PC-3 (cell line): ENCODE measurements around the gene NPEPL1. TPM values are rescaled to one million over a fixed set of nuclear protein-coding genes. Genes with fewer than 3 reads are reported as not detected.

ENCODE experiments used
- ATAC-seq: fragments of 200-7000 bp; cut with Tn5 transposase; 2 replicates; pipeline ENCODE4 v1.9.1; 2020; ENCODE audit warnings: mild to moderate bottlenecking, moderate library complexity
- BruUV-seq: library from RNA; stranded (reverse); fragments of 400-500 nt; replicated peaks from 2 replicates; lab custom pipeline; 2021; lab: Mats Ljungman, UMichigan
- CTCF ChIA-PET: fragments of 300-600 bp; sonication (Branson Sonifier 250); formaldehyde crosslinking; loops from one replicate; lab custom pipeline; 2022; ENCODE audit warnings: antibody characterized with exemption; lab: Charles Lee
- POLR2A ChIA-PET: fragments of 300-600 bp; sonication (Branson Sonifier 250); formaldehyde crosslinking; loops from one replicate; lab custom pipeline; 2022; ENCODE audit warnings: antibody characterized with exemption; ENCODE audit not compliant: unreplicated experiment; lab: Charles Lee
- DNase-seq: peaks from one replicate; pipeline ENCODE4 v3.0.0-alpha.2; 2015
- H2AFZ ChIP-seq: fragments of 300-600 bp; sonication (generic); 2 replicates; pipeline ENCODE4 v1.6.0; 2016; ENCODE audit warnings: antibody characterized with exemption, low read length
- H3F3A ChIP-seq: fragments of 300-600 bp; sonication (generic); one replicate; pipeline ENCODE4 v1.6.0; 2017; ENCODE audit warnings: antibody characterized with exemption, low read length, control low read depth, mild to moderate bottlenecking; ENCODE audit not compliant: unreplicated experiment
- H3K27ac ChIP-seq: fragments of 300-600 bp; sonication (generic); 2 replicates; pipeline ENCODE4 v1.5.1; 2016; ENCODE audit warnings: mild to moderate bottlenecking, low read length
- H3K27me3 ChIP-seq: fragments of 300-600 bp; sonication (generic); 2 replicates; pipeline ENCODE4 v1.6.1; 2016; ENCODE audit warnings: low read length, mixed read lengths
- H3K36me3 ChIP-seq: fragments of 300-600 bp; sonication (generic); 2 replicates; pipeline ENCODE4 v1.6.1; 2016; ENCODE audit warnings: low read depth, mixed run types, low read length, mixed read lengths
- H3K4me1 ChIP-seq: fragments of 300-600 bp; sonication (generic); 2 replicates; pipeline ENCODE4 v1.5.1; 2016; ENCODE audit warnings: low read length; ENCODE audit not compliant: insufficient read depth
- H3K4me2 ChIP-seq: fragments of 300-600 bp; sonication (generic); 2 replicates; pipeline ENCODE4 v1.6.0; 2016; ENCODE audit warnings: low read length
- H3K4me3 ChIP-seq: fragments of 300-600 bp; sonication (generic); 2 replicates; pipeline ENCODE4 v1.5.1; 2016; ENCODE audit warnings: mild to moderate bottlenecking, low read length, mixed read lengths
- H3K79me2 ChIP-seq: fragments of 300-600 bp; sonication (generic); 2 replicates; pipeline ENCODE4 v1.6.1; 2017; ENCODE audit warnings: low read length, mixed read lengths
- H3K9ac ChIP-seq: fragments of 300-600 bp; sonication (generic); 2 replicates; pipeline ENCODE4 v1.6.0; 2016; ENCODE audit warnings: mild to moderate bottlenecking, low read length
- H3K9me2 ChIP-seq: fragments of 300-600 bp; sonication (generic); replicated peaks from 2 replicates; pipeline ENCODE4 v1.6.1; 2016; ENCODE audit warnings: mixed run types, low read length, mixed read lengths
- H3K9me3 ChIP-seq: fragments of 300-600 bp; sonication (generic); 2 replicates; pipeline ENCODE4 v1.6.1; 2016; ENCODE audit warnings: low read length, mixed read lengths
- H4K20me1 ChIP-seq: fragments of 300-600 bp; sonication (generic); 2 replicates; pipeline ENCODE4 v1.6.1; 2016; ENCODE audit warnings: low read length, mixed read lengths
- EZH2 ChIP-seq: fragments of 300-600 bp; sonication (generic); IDR thresholded peaks from one replicate; pipeline ENCODE4 v1.6.1; 2017; ENCODE audit warnings: antibody characterized with exemption, mild to moderate bottlenecking, low read length; ENCODE audit not compliant: unreplicated experiment
- EZH2phosphoT487 ChIP-seq: fragments of 300-600 bp; sonication (generic); IDR thresholded peaks from 2 replicates; pipeline ENCODE4 v1.6.1; 2018; ENCODE audit warnings: mild to moderate bottlenecking, antibody characterized with exemption, low read length, borderline replicate concordance
- intact Hi-C: fragments of 100-400 bp; cut with micrococcal nuclease; formaldehyde crosslinking; loops from 2 replicates; pipeline ENCODE4 v1.9.0; 2023
- total RNA-seq: library from RNA; depleted of rRNA; stranded (reverse); fragments of >200 nt; gene quantifications from 2 replicates; pipeline ENCODE4 v1.2.3, GENCODE V29; 2014
- TF ChIP-seq, protein P1 (sequence below): fragments of 300-600 bp; sonication (generic); conservative IDR thresholded peaks from 2 replicates; pipeline ENCODE4 v1.5.1; 2017; ENCODE audit warnings: antibody characterized with exemption, low read depth, mild to moderate bottlenecking, low read length

NPEPL1 gene
- total RNA-seq, 1 experiment from 2014 or later: 49.7 TPM

DNA sequence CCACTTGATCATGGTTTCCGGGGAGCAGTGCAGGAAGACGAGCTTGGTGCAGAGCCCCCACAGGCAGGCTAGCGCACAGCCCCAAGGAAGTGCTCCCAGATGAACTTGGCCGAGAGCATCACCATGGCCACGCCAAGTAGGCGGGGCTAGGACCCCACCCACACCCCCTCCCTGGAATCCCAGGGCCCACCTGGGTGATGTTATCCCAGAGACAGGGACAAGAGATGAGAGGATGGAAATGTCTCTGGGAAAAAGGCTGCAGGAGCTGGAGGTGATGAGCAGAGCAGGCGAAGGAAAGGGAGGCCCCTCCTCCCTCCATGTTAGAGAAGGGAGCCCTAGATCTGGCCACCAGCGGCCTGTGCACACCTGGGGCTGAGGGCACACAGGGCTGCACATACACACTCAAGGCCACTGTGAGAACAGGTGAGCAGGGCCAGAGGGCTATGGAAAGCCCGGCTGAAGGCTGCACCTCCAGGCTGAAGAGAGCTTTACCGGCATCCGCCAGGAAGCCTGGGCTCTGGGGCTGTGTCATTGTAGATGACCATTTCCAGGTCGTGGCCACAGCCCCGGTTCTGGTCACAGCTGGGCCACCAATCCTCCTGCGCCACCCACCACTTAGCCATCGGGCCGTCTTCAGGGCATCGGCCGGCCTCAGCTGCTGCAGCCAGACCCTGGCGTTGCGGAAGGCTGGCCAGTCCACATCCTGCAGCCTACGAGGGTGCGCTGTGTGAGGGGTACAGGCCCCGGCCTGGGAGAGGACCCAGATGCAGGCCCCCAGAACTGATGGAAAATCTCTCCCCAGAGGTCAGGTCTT lies 24.9 kb downstream of the NPEPL1 start:
- TF ChIP-seq, protein P1, sequence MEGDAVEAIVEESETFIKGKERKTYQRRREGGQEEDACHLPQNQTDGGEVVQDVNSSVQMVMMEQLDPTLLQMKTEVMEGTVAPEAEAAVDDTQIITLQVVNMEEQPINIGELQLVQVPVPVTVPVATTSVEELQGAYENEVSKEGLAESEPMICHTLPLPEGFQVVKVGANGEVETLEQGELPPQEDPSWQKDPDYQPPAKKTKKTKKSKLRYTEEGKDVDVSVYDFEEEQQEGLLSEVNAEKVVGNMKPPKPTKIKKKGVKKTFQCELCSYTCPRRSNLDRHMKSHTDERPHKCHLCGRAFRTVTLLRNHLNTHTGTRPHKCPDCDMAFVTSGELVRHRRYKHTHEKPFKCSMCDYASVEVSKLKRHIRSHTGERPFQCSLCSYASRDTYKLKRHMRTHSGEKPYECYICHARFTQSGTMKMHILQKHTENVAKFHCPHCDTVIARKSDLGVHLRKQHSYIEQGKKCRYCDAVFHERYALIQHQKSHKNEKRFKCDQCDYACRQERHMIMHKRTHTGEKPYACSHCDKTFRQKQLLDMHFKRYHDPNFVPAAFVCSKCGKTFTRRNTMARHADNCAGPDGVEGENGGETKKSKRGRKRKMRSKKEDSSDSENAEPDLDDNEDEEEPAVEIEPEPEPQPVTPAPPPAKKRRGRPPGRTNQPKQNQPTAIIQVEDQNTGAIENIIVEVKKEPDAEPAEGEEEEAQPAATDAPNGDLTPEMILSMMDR: no peak
- no peak for TF ChIP-seq EZH2phosphoT487
- no peak for TF ChIP-seq EZH2
- H3K9me2 ChIP-seq: no peaks in the 10 kb centered on the region
- H3K9me3 ChIP-seq: no peaks in the 10 kb centered on the region
- no peak overlapping the region for H3K4me2 ChIP-seq
- no peak overlapping the region for H3K4me3 ChIP-seq
- POLR2A ChIA-PET: no interaction called here
- no peaks in the 10 kb centered on the region for H3K79me2 ChIP-seq
- DNase-seq (no peak), ATAC-seq (no peak)
- no TSS peak for BruUV-seq
- H4K20me1 ChIP-seq: no peaks in the 10 kb centered on the region
- H3K4me1 ChIP-seq: no peaks in the 10 kb centered on the region
- CTCF ChIA-PET: no interaction called here
- no peaks in the 10 kb centered on the region for H3K36me3 ChIP-seq
- peaks cover 24% of the 10 kb centered on the region for H3K27me3 ChIP-seq
- H2AFZ ChIP-seq: no peak overlapping the region
- H3K27ac ChIP-seq: no peak overlapping the region
- intact Hi-C loops: no loop called here
- H3F3A ChIP-seq: no peaks in the 10 kb centered on the region
- H3K9ac ChIP-seq: no peak overlapping the region

DNA sequence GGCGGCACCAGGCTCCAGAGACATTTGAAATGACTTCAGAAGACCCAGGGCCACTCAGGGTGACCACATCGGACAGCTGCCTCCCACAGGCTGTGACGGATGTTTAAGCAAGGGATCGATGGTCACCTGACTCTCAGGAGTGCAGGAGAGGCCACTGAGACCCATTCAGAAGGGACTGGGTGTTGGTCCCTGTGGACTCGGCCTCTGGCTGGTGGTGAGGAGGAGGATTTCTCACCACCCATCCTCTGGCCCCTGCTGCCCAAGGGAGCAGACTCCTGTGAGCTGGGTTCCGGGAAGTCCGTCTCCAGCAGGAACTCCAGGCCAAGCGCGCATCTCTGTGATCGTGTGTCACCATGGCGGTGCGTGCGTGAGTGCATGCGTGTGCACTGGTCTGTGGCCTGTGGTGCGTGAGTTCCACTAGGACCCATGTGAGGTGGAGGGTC lies 25.5 kb downstream of the NPEPL1 start:
- TF ChIP-seq EZH2 (no peak), EZH2phosphoT487 (no peak)
- TF ChIP-seq, protein P1: no peak
- no peak overlapping the region for H3K4me3 ChIP-seq
- CTCF ChIA-PET: no interaction called here
- BruUV-seq: no TSS peak
- DNase-seq (no peak), ATAC-seq (no peak)
- H3K27ac ChIP-seq: no peak overlapping the region
- no peaks in the 10 kb centered on the region for H3F3A ChIP-seq
- no peak overlapping the region for H3K9ac ChIP-seq
- POLR2A ChIA-PET: no interaction called here
- peaks cover 31% of the 10 kb centered on the region for H3K27me3 ChIP-seq
- no peaks in the 10 kb centered on the region for H3K4me1 ChIP-seq
- H4K20me1 ChIP-seq: no peaks in the 10 kb centered on the region
- no peaks in the 10 kb centered on the region for H3K36me3 ChIP-seq
- no peak overlapping the region for H3K4me2 ChIP-seq
- no peak overlapping the region for H2AFZ ChIP-seq
- no peaks in the 10 kb centered on the region for H3K9me3 ChIP-seq
- intact Hi-C loops: no loop called here
- H3K9me2 ChIP-seq: no peaks in the 10 kb centered on the region
- no peaks in the 10 kb centered on the region for H3K79me2 ChIP-seq

DNA sequence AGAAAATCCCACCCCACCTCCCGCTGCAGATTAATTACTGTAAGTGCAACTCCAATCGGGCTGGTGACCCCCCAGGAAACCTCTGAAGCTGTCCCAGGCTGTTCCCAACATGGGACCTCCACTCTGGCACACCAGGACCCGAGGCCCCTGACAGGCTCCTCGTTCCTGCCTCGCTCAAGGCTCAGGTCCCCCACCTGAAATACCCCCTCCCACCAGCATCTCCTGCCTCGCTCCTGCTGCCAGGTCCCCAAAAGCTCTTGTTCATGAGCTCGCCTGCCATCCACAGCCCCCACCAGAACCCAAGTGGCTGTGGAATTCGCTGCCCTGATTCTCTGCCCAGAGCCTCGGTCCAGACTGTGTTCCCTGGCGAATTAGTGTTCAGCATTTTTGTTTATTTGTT lies 26.1 kb downstream of the NPEPL1 start:
- Histone ChIP-seq H2AFZ (no peak overlapping the region), H3K4me2 (no peak overlapping the region), H4K20me1 (no peaks in the 10 kb centered on the region), H3F3A (no peaks in the 10 kb centered on the region), H3K36me3 (no peaks in the 10 kb centered on the region), H3K27ac (no peak overlapping the region), H3K27me3 (peaks cover 36% of the 10 kb centered on the region), H3K9ac (no peak overlapping the region), H3K79me2 (no peaks in the 10 kb centered on the region), H3K9me2 (no peaks in the 10 kb centered on the region), H3K4me1 (no peaks in the 10 kb centered on the region), H3K9me3 (no peaks in the 10 kb centered on the region), H3K4me3 (no peak overlapping the region)
- no TSS peak for BruUV-seq
- intact Hi-C loops: no loop called here
- no peak for ATAC-seq
- CTCF ChIA-PET: no interaction called here
- DNase-seq: no peak
- POLR2A ChIA-PET: no interaction called here
- TF ChIP-seq, protein P1: no peak
- TF ChIP-seq EZH2 (no peak), EZH2phosphoT487 (no peak)
